H1 (cell line): ENCODE data around the gene HSPD1. TPM values are rescaled to one million over a fixed set of nuclear protein-coding genes. Genes with fewer than 3 reads are reported as not detected.

Experiments
- CTCF ChIA-PET: fragments of 300-600 bp; sonication (Branson Sonifier 250); formaldehyde crosslinking; loops from one replicate; lab custom pipeline; 2021; ENCODE audit not compliant: partially characterized antibody; lab: Charles Lee
- POLR2A ChIA-PET: fragments of 300-600 bp; sonication (Branson Sonifier 250); formaldehyde crosslinking; loops from one replicate; lab custom pipeline; 2021; ENCODE audit warnings: inconsistent platforms; ENCODE audit not compliant: partially characterized antibody; lab: Charles Lee
- DNase-seq, 2 experiments: peaks; one replicate each; pipeline versions ENCODE4 v3.0.0 to v3.0.0-alpha.2; 2010 to 2022; ENCODE audit warnings: low spot score in 2 of 2, low read depth in 1 of 2, mixed read lengths in 1 of 2
- FAIRE-seq: peaks from 2 replicates; lab custom pipeline; 2011; peaks lifted over from hg19 to GRCh38; lab: Jason Lieb, UNC
- H2AFZ ChIP-seq: 2 replicates; pipeline ENCODE4 v1.8.1; 2012; ENCODE audit warnings: low read length, inconsistent platforms
- H2AK5ac ChIP-seq: 2 replicates; pipeline ENCODE4 v1.6.1; 2013; ENCODE audit warnings: low read depth, low read length
- H2BK120ac ChIP-seq: replicated peaks from 2 replicates; pipeline ENCODE3; 2013; ENCODE audit warnings: low read depth, low read length, inconsistent platforms
- H2BK12ac ChIP-seq: 2 replicates; pipeline ENCODE4 v1.6.1; 2013; ENCODE audit warnings: low read depth, low read length
- H2BK15ac ChIP-seq: 2 replicates; pipeline ENCODE4 v1.6.1; 2013; ENCODE audit warnings: low read length
- H2BK20ac ChIP-seq: 2 replicates; pipeline ENCODE4 v1.6.1; 2013; ENCODE audit warnings: low read length
- H2BK5ac ChIP-seq: 2 replicates; pipeline ENCODE4 v1.6.1; 2013; ENCODE audit warnings: low read depth, low read length
- H3K14ac ChIP-seq: 2 replicates; pipeline ENCODE4 v1.6.1; 2013; ENCODE audit warnings: inconsistent platforms; ENCODE audit not compliant: insufficient read length
- H3K18ac ChIP-seq: 2 replicates; pipeline ENCODE4 v1.6.1; 2013; ENCODE audit warnings: low read length; ENCODE audit errors: extremely low read depth
- H3K23ac ChIP-seq: 2 replicates; pipeline ENCODE4 v1.6.1; 2013; ENCODE audit warnings: inconsistent platforms; ENCODE audit not compliant: insufficient read length
- H3K23me2 ChIP-seq: 2 replicates; pipeline ENCODE4 v1.6.1; 2013; ENCODE audit warnings: low read depth, low read length
- H3K27ac ChIP-seq: 2 replicates; pipeline ENCODE4 v1.6.1; 2011; ENCODE audit warnings: low read depth, low read length, inconsistent platforms
- H3K27me3 ChIP-seq, 4 experiments: replicated peaks in 1 of 4; 1 replicate in 1 of 4; 2 replicates in 3 of 4; pipeline versions ENCODE4 v1.6.1 to v1.8.1; 2011 to 2013; ENCODE audit warnings: low read length in 3 of 4, mild to moderate bottlenecking in 3 of 4, inconsistent platforms in 2 of 4, mixed read lengths in 2 of 4, moderate library complexity in 1 of 4; ENCODE audit not compliant: control insufficient read depth in 3 of 4, insufficient read depth in 3 of 4; ENCODE audit errors: extremely low read depth in 1 of 4
- H3K36me3 ChIP-seq, 4 experiments: 2 replicates each; pipeline versions ENCODE4 v1.6.1 to v1.8.1; 2011 to 2013; ENCODE audit warnings: mild to moderate bottlenecking in 4 of 4, low read length in 3 of 4, moderate library complexity in 2 of 4, control low read depth in 1 of 4, inconsistent platforms in 1 of 4; ENCODE audit not compliant: insufficient read depth in 4 of 4, control insufficient read depth in 2 of 4
- H3K4ac ChIP-seq: replicated peaks from 2 replicates; pipeline ENCODE3; 2013; ENCODE audit warnings: low read length, low read depth, mixed read lengths, inconsistent platforms; ENCODE audit not compliant: insufficient read length
- H3K4me1 ChIP-seq, 4 experiments: replicated peaks in 1 of 4; 1 replicate in 1 of 4; 2 replicates in 3 of 4; pipeline versions ENCODE4 v1.6.1 to v1.8.1; 2011 to 2013; ENCODE audit warnings: low read length in 3 of 4, inconsistent platforms in 2 of 4, mixed read lengths in 1 of 4; ENCODE audit not compliant: insufficient read depth in 4 of 4, control insufficient read depth in 3 of 4
- H3K4me2 ChIP-seq, 2 experiments: 2 replicates each; pipeline versions ENCODE4 v1.6.1 to v1.8.1; 2011 to 2013; ENCODE audit warnings: low read depth in 2 of 2, low read length in 2 of 2, control low read depth in 1 of 2, inconsistent platforms in 1 of 2, mild to moderate bottlenecking in 1 of 2; ENCODE audit not compliant: insufficient read depth in 1 of 2
- H3K4me3 ChIP-seq, 4 experiments: fragments of 200-600, 300-600 bp in 1 of 4; sonication (generic), shearing (Covaris generic), sonication (Bioruptor Twin) in 1 of 4; 2 replicates each; pipeline versions ENCODE4 v1.5.1 to v1.8.1; 2011 to 2016; ENCODE audit warnings: low read length in 4 of 4, low read depth in 3 of 4, control low read depth in 2 of 4, inconsistent platforms in 2 of 4, mild to moderate bottlenecking in 2 of 4, mixed read lengths in 1 of 4, moderate library complexity in 1 of 4; ENCODE audit not compliant: insufficient read depth in 2 of 4; ENCODE audit errors: extremely low read depth in 1 of 4
- H3K56ac ChIP-seq: replicated peaks from 2 replicates; pipeline ENCODE3; 2013; ENCODE audit warnings: low read depth, mild to moderate bottlenecking, mixed read lengths, low read length, inconsistent platforms; ENCODE audit not compliant: insufficient read length
- H3K79me1 ChIP-seq: 2 replicates; pipeline ENCODE4 v1.6.1; 2013; ENCODE audit warnings: low read depth, low read length, control low read depth
- H3K79me2 ChIP-seq, 2 experiments: 2 replicates each; pipeline versions ENCODE4 v1.6.1 to v1.8.1; 2012 to 2013; ENCODE audit warnings: low read length in 2 of 2, mild to moderate bottlenecking in 2 of 2, inconsistent platforms in 1 of 2; ENCODE audit not compliant: insufficient read depth in 2 of 2, control insufficient read depth in 1 of 2
- H3K9ac ChIP-seq, 4 experiments: replicated peaks in 1 of 4; 1 replicate in 1 of 4; 2 replicates in 3 of 4; pipeline versions ENCODE4 v1.6.1 to v1.8.1; 2011 to 2013; ENCODE audit warnings: low read depth in 3 of 4, low read length in 3 of 4, control low read depth in 2 of 4, mild to moderate bottlenecking in 2 of 4, moderate library complexity in 2 of 4, inconsistent platforms in 1 of 4; ENCODE audit errors: extremely low read depth in 1 of 4
- H3K9me3 ChIP-seq, 2 experiments: 2 replicates each; pipeline versions ENCODE4 v1.6.1 to v1.8.1; 2012 to 2013; ENCODE audit warnings: mild to moderate bottlenecking in 2 of 2, moderate library complexity in 2 of 2, control low read depth in 1 of 2, inconsistent platforms in 1 of 2, low read depth in 1 of 2, low read length in 1 of 2, mixed read lengths in 1 of 2; ENCODE audit not compliant: insufficient read depth in 2 of 2
- H4K20me1 ChIP-seq, 2 experiments: replicated peaks in 1 of 2; 2 replicates each; pipeline versions ENCODE3 to v1.8.1; 2011 to 2013; ENCODE audit warnings: inconsistent platforms in 2 of 2, low read length in 2 of 2, mild to moderate bottlenecking in 1 of 2; ENCODE audit not compliant: insufficient read depth in 2 of 2, control insufficient read depth in 1 of 2
- H4K5ac ChIP-seq: 2 replicates; pipeline ENCODE4 v1.6.1; 2013; ENCODE audit warnings: low read length, low read depth, mixed read lengths, inconsistent platforms; ENCODE audit not compliant: insufficient read length
- H4K8ac ChIP-seq: 2 replicates; pipeline ENCODE4 v1.8.0; 2013; ENCODE audit warnings: mild to moderate bottlenecking, moderate library complexity, low read length, inconsistent platforms; ENCODE audit not compliant: insufficient read depth; ENCODE audit errors: extremely low read depth
- H4K91ac ChIP-seq: replicated peaks from 2 replicates; pipeline ENCODE3; 2013; ENCODE audit warnings: low read length, mixed read lengths, inconsistent platforms; ENCODE audit not compliant: insufficient read length
- ASH2L ChIP-seq: fragments of 200-600, 300-600 bp; sonication (generic); IDR thresholded peaks from one replicate; pipeline ENCODE4 v1.7.1; 2017; ENCODE audit warnings: low read length
- ATF2 ChIP-seq: IDR thresholded peaks from 2 replicates; pipeline ENCODE4 v1.6.1; 2012; ENCODE audit warnings: low read length, inconsistent platforms
- CHD1 ChIP-seq: IDR thresholded peaks from 2 replicates; pipeline ENCODE4 v1.6.1; 2012; ENCODE audit warnings: low read depth, low read length, improper control_type of control experiment
- CHD2 ChIP-seq: IDR thresholded peaks from 2 replicates; pipeline ENCODE4 v1.6.1; 2012; ENCODE audit warnings: low read length, improper control_type of control experiment
- E2F6 ChIP-seq: IDR thresholded peaks from 2 replicates; pipeline ENCODE4 v1.6.1; 2012; ENCODE audit warnings: inconsistent platforms
- EGR1 ChIP-seq: IDR thresholded peaks from 2 replicates; pipeline ENCODE4 v1.6.1; 2011; ENCODE audit warnings: low read depth, low read length, borderline replicate concordance
- RNF2 ChIP-seq: fragments of 200-900, 300-1000 bp; sonication (generic); IDR thresholded peaks from 2 replicates; pipeline ENCODE4 v1.7.1; 2016; ENCODE audit warnings: borderline replicate concordance, low read depth, mild to moderate bottlenecking, antibody characterized with exemption, low read length; ENCODE audit not compliant: poor library complexity, severe bottlenecking; ENCODE audit errors: missing control alignments
- RXRA ChIP-seq: IDR thresholded peaks from 2 replicates; pipeline ENCODE4 v1.6.1; 2011; ENCODE audit warnings: low read depth, mild to moderate bottlenecking, low read length, moderate library complexity; ENCODE audit not compliant: insufficient read depth
- SIN3A ChIP-seq, 2 experiments: IDR thresholded peaks in 1 of 2; conservative IDR thresholded peaks in 1 of 2; 2 replicates each; pipeline ENCODE4 v1.6.1; 2011 to 2012; ENCODE audit warnings: low read length in 2 of 2, improper control_type of control experiment in 1 of 2, low read depth in 1 of 2, mild to moderate bottlenecking in 1 of 2
- SP1 ChIP-seq: IDR thresholded peaks from 2 replicates; pipeline ENCODE4 v1.6.1; 2011; ENCODE audit warnings: low read depth, low read length
- TAF1 ChIP-seq: IDR thresholded peaks from 2 replicates; pipeline ENCODE4 v1.6.1; 2011; ENCODE audit warnings: mild to moderate bottlenecking, low read depth, low read length
- TAF7 ChIP-seq: optimal IDR thresholded peaks from 2 replicates; pipeline ENCODE3; 2011; ENCODE audit warnings: low read depth, mild to moderate bottlenecking, inconsistent platforms, low read length, moderate library complexity, borderline replicate concordance
- WGBS, 2 experiments: shearing (Covaris generic) in 1 of 2; methylation state at CpG; one replicate each; pipeline versions ENCODE4 v1.1.6 to v1.1.7; 2013 to 2015; ENCODE audit warnings: low lambda C conversion rate in 2 of 2, mixed read lengths in 2 of 2, inconsistent platforms in 1 of 2, low coverage in 1 of 2, missing lambda C conversion rate in 1 of 2; ENCODE audit not compliant: insufficient replicate concordance in 2 of 2, insufficient coverage in 1 of 2, insufficient read length in 1 of 2; ENCODE audit errors: extremely low coverage in 1 of 2, missing lambda C conversion rate in 1 of 2; 5-methylcytosine and 5-hydroxymethylcytosine counted together
- polyA plus RNA-seq, 7 experiments: library from polyadenylated mRNA; depleted of rRNA in 3 of 7; stranded (reverse) in 5 of 7; unstranded in 2 of 7; fragments of >200 nt in 5 of 7; fragments of 200-250 nt in 2 of 7; gene quantifications; 1 replicate in 5 of 7; 2 replicates in 1 of 7; 4 replicates in 1 of 7; pipeline versions ENCODE4 v1.2.1 to v1.2.3, GENCODE V29; 2011 to 2013; ENCODE audit warnings: missing spikeins in 2 of 7, mixed read lengths in 2 of 7
- total RNA-seq: library from RNA; stranded (reverse); fragmentation: NEBNext Ultra II Directional; extraction: Animal tissue kit (Norgen Biotek cat#: 25700); gene quantifications from 2 replicates; pipeline ENCODE4 v1.2.1, GENCODE V29; 2021

HSPD1 gene
- total and polyA plus RNA-seq, 2 of the 8 experiments (the other 6 are each of a cell fraction or from before 2014, with no cell fraction given) = 221 to 1,108 TPM

GRCh38 chr2:197472166-197472565 is 27.5 kb downstream of the HSPD1 start:
- no peaks in the 10 kb centered on the region for H3K79me2 ChIP-seq
- no peak overlapping the region for H3K4me3 ChIP-seq
- FAIRE-seq (no peak), DNase-seq (no peak)
- ChIA-PET CTCF (no interaction called here), POLR2A (interaction anchor here (1.6 to 2.0 kb wide), 2 partner anchors 7 to 13 kb away, joined by 3 to 5 read pairs; no protein-coding TSS in a partner anchor)
- no peak overlapping the region for H2BK5ac ChIP-seq
- no peaks in the 10 kb centered on the region for H4K20me1 ChIP-seq
- no peak overlapping the region for H2AK5ac ChIP-seq
- no peak overlapping the region for H3K23ac ChIP-seq
- H3K4ac ChIP-seq = no peak overlapping the region
- no peak overlapping the region for H2BK20ac ChIP-seq
- H4K5ac ChIP-seq = no peak overlapping the region
- no peak overlapping the region for H2AFZ ChIP-seq
- no peak overlapping the region for H3K9ac ChIP-seq
- no peaks in the 10 kb centered on the region for H3K79me1 ChIP-seq
- H3K27me3 ChIP-seq = no peaks in the 10 kb centered on the region
- H3K27ac ChIP-seq = no peak overlapping the region
- no peak overlapping the region for H4K91ac ChIP-seq
- 98% methylated on average over 5 of the region's 5 CpGs; no CpG with 5 or more reads in 1 of the 2 experiments for WGBS, 2 experiments
- H3K23me2 ChIP-seq = no peaks in the 10 kb centered on the region
- H3K36me3 ChIP-seq = peaks cover 0 to 42% (median 9%) of the 10 kb centered on the region in 4 experiments; a peak in 5 of 8 replicates
- no peak overlapping the region for H2BK12ac ChIP-seq
- no peak overlapping the region for H3K4me2 ChIP-seq
- H3K4me1 ChIP-seq = no peaks in the 10 kb centered on the region
- H3K14ac ChIP-seq = no peak overlapping the region
- no peak overlapping the region for H4K8ac ChIP-seq
- H2BK120ac ChIP-seq = no peak overlapping the region
- no peak overlapping the region for H3K18ac ChIP-seq
- H3K9me3 ChIP-seq = no peaks in the 10 kb centered on the region
- no peak overlapping the region for H3K56ac ChIP-seq
- no peak overlapping the region for H2BK15ac ChIP-seq
- TF ChIP-seq RXRA = no peak
- TF ChIP-seq TAF1 = no peak
- TF ChIP-seq RNF2 = no peak
- TF ChIP-seq SP1 = no peak
- no peak for TF ChIP-seq EGR1
- TF ChIP-seq ATF2 = no peak
- TF ChIP-seq TAF7 = no peak
- TF ChIP-seq CHD2 = no peak
- TF ChIP-seq SIN3A (conservative IDR thresholded peaks at IDR 0.05 in 1 of 2, IDR thresholded peaks at IDR 0.05 in 1 of 2; ENCODE audit: low read depth in 1 of 2, low read length in 2 of 2) = no peak
- TF ChIP-seq ASH2L = no peak
- TF ChIP-seq E2F6 = no peak
- no peak for TF ChIP-seq CHD1
